ENCODE data around the gene DPH2.

The DPH2 gene

DNA sequence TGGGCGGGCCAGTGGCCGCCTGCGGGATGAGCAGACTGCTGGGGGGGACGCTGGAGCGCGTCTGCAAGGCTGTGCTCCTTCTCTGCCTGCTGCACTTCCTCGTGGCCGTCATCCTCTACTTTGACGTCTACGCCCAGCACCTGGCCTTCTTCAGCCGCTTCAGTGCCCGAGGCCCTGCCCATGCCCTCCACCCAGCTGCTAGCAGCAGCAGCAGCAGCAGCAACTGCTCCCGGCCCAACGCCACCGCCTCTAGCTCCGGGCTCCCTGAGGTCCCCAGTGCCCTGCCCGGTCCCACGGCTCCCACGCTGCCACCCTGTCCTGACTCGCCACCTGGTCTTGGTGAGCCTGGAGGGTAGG is 11.3 kb downstream of the DPH2 start:
- Histone ChIP-seq H3K36me3 (replicated peaks) (peaks cover 37% of the 10 kb centered on the region), H3K4me3 (ENCODE audit: low read depth, low read length) (no peak overlapping the region), H3K27ac (no peak overlapping the region), H3K27me3 (replicated peaks) (no peaks in the 10 kb centered on the region)
- TF ChIP-seq, protein P1, sequence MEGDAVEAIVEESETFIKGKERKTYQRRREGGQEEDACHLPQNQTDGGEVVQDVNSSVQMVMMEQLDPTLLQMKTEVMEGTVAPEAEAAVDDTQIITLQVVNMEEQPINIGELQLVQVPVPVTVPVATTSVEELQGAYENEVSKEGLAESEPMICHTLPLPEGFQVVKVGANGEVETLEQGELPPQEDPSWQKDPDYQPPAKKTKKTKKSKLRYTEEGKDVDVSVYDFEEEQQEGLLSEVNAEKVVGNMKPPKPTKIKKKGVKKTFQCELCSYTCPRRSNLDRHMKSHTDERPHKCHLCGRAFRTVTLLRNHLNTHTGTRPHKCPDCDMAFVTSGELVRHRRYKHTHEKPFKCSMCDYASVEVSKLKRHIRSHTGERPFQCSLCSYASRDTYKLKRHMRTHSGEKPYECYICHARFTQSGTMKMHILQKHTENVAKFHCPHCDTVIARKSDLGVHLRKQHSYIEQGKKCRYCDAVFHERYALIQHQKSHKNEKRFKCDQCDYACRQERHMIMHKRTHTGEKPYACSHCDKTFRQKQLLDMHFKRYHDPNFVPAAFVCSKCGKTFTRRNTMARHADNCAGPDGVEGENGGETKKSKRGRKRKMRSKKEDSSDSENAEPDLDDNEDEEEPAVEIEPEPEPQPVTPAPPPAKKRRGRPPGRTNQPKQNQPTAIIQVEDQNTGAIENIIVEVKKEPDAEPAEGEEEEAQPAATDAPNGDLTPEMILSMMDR (IDR thresholded peaks at IDR 0.05; ENCODE audit: low read depth, low read length, missing control alignments) = no peak
- DNase-seq = no peak
- in situ Hi-C loops (cut with HindIII; ENCODE audit: low pct_ligation_motif_present, low sequenced_read_pairs) = no loop called here

DNA sequence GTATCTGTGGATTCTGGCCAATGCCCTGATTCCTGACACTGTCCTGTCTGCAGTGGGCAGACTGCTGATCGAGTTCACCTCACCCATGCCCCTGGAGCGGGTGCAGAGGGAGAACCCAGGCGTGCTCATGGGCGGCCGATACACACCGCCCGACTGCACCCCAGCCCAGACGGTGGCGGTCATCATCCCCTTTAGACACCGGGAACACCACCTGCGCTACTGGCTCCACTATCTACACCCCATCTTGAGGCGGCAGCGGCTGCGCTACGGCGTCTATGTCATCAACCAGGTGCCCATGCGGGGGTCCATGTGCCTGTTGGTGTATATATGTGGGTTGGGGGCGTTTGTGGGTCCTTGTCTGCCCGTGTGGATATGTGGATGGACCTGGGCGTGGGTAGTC is 11.8 kb downstream of the DPH2 start:
- H3K36me3 ChIP-seq (replicated peaks) = peaks cover 35% of the 10 kb centered on the region
- in situ Hi-C loops (cut with HindIII; ENCODE audit: low pct_ligation_motif_present, low sequenced_read_pairs) = no loop called here

DNA sequence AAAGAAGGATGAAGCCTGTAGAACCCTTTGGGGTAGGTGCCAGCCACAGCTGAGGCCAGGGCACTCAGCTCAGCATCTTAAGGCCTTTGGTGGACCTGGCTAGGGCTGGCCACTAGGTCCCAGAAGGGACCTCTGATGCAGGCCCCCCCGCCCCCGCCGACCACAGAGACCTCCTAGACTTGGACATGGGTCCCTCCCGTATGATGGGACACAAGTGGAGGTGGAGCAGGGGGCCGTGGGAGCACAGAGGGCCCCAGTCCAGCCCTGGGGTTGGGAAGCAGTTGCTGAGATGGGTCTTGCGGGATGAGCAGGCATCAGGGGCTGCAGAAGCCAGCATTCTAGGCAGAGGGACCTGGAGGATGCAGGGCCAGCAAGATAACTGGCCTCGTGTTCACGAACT is 12.4 kb downstream of the DPH2 start:
- no peak for DNase-seq
- no peaks in the 10 kb centered on the region for H3K27me3 ChIP-seq (replicated peaks)
- no peak overlapping the region for H3K4me3 ChIP-seq (ENCODE audit: low read depth, low read length)
- TF ChIP-seq, protein P1 (IDR thresholded peaks at IDR 0.05; ENCODE audit: low read depth, low read length, missing control alignments) = no peak
- peaks cover 29% of the 10 kb centered on the region for H3K36me3 ChIP-seq (replicated peaks)
- no peak overlapping the region for H3K27ac ChIP-seq
- in situ Hi-C loops (cut with HindIII; ENCODE audit: low pct_ligation_motif_present, low sequenced_read_pairs) = no loop called here

More for the DNA sequence above, 11.8 kb downstream of the DPH2 start:
- Histone ChIP-seq H3K4me3 (ENCODE audit: low read depth, low read length) (no peak overlapping the region), H3K27ac (no peak overlapping the region), H3K27me3 (replicated peaks) (no peaks in the 10 kb centered on the region)
- TF ChIP-seq, protein P1 (IDR thresholded peaks at IDR 0.05; ENCODE audit: low read depth, low read length, missing control alignments) = no peak
- no peak for DNase-seq

DNA sequence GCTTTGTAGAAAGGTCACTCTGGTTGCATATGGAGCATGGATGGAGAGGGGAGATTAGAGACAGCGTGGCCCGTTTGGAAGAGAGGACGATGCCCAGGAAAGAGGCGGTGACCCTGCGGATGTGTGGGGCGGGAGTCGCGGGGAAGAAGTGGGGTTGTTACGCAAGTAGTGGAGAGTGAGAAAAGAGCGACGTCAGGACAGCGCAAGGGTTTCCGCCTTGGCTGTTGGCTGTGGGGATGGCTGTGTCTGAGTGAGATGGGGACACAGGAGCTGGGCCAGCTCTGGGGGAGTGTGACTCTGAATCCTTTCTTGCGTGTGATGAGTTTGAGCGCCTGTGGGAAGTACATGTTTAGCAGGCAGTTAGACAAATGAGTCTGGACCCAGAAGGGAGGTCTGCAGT is 13.0 kb downstream of the DPH2 start:
- in situ Hi-C loops (cut with HindIII; ENCODE audit: low pct_ligation_motif_present, low sequenced_read_pairs) = no loop called here
- TF ChIP-seq, protein P1 (IDR thresholded peaks at IDR 0.05; ENCODE audit: low read depth, low read length, missing control alignments) = no peak
- Histone ChIP-seq H3K27ac (no peak overlapping the region), H3K4me3 (ENCODE audit: low read depth, low read length) (no peak overlapping the region), H3K36me3 (replicated peaks) (peaks cover 24% of the 10 kb centered on the region), H3K27me3 (replicated peaks) (no peaks in the 10 kb centered on the region)
- no peak for DNase-seq

DNA sequence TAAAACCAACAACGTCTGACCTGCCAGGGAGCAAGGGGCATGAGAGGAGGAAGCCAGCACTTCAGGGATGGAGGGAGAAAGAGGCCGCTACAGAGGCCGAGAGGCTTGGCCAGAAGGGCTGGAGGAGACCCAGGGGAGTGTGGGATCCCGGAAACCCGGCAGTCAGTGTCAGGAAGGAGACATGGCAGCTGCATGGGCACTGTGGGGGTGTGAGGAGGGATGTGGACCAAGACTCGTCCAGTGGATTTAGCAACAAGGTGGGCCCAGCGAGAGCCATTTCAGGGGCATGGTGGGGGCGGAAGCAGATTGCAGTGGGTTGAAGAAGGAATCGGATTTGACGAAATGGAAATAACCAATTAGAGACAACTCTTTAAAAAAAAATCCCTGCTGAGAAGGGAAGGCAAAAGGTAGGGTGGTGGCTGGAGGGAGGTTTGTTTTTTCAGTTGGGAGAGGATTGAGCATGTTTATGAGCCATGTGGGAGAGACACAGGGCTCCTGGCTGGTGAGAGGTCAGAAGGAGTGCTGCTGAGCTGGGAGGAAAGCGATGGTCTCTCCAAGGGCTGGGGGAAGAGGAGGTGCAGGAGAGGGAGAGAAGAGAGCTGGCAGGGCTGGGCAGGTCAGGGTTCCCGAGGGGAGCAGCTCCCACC is 13.6 kb downstream of the DPH2 start:
- Histone ChIP-seq H3K27ac (no peak overlapping the region), H3K4me3 (ENCODE audit: low read depth, low read length) (no peak overlapping the region), H3K27me3 (replicated peaks) (no peaks in the 10 kb centered on the region), H3K36me3 (replicated peaks) (peaks cover 19% of the 10 kb centered on the region)
- in situ Hi-C loops (cut with HindIII; ENCODE audit: low pct_ligation_motif_present, low sequenced_read_pairs) = no loop called here
- no peak for DNase-seq
- TF ChIP-seq, protein P1 (IDR thresholded peaks at IDR 0.05; ENCODE audit: low read depth, low read length, missing control alignments) = no peak

DNA sequence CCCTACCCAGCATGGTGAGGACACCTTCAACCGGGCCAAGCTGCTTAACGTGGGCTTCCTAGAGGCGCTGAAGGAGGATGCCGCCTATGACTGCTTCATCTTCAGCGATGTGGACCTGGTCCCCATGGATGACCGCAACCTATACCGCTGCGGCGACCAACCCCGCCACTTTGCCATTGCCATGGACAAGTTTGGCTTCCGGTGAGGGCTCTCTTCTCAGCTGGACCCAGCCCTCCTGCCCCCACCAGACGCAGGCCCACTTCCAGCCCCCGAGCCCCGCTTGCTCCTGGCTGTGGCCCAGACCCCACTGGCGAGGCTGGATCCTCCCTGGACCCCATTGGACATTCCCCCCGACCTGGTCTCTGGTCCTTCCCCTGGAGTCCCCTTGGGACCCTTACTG is 15.0 kb downstream of the DPH2 start:
- H3K4me3 ChIP-seq (ENCODE audit: low read depth, low read length) = no peak overlapping the region
- DNase-seq = no peak
- H3K27ac ChIP-seq = no peak overlapping the region
- H3K27me3 ChIP-seq (replicated peaks) = no peaks in the 10 kb centered on the region
- TF ChIP-seq, protein P1 (IDR thresholded peaks at IDR 0.05; ENCODE audit: low read depth, low read length, missing control alignments) = no peak
- H3K36me3 ChIP-seq (replicated peaks) = peaks cover 19% of the 10 kb centered on the region
- in situ Hi-C loops (cut with HindIII; ENCODE audit: low pct_ligation_motif_present, low sequenced_read_pairs) = no loop called here
